Upper lobe of left lung (tissue), 4 donors: ENCODE results near the gene BLTP3A.

Experiments
- POLR2A ChIP-seq, 4 donors: fragments of 450-650 bp; IDR thresholded peaks; one replicate each; pipeline ENCODE4 v1.5.1; 2016 to 2017; ENCODE audit warnings: antibody characterized with exemption in 4 of 4, mild to moderate bottlenecking in 2 of 4
- POLR2AphosphoS5 ChIP-seq, 2 donors: sonication (generic); formaldehyde crosslinking; IDR thresholded peaks; one replicate each; pipeline ENCODE4 v1.5.1; 2017; ENCODE audit warnings: antibody characterized with exemption in 2 of 2
- TF ChIP-seq, protein P1 (sequence below), 6 experiments: fragments of 450-650 bp in 4 of 6; fragments of 200-600 bp in 2 of 6; sonication (generic) in 2 of 6; IDR thresholded peaks; one replicate each; pipeline ENCODE4 v1.5.1; 2016 to 2019; ENCODE audit warnings: antibody characterized with exemption in 6 of 6

DNA sequence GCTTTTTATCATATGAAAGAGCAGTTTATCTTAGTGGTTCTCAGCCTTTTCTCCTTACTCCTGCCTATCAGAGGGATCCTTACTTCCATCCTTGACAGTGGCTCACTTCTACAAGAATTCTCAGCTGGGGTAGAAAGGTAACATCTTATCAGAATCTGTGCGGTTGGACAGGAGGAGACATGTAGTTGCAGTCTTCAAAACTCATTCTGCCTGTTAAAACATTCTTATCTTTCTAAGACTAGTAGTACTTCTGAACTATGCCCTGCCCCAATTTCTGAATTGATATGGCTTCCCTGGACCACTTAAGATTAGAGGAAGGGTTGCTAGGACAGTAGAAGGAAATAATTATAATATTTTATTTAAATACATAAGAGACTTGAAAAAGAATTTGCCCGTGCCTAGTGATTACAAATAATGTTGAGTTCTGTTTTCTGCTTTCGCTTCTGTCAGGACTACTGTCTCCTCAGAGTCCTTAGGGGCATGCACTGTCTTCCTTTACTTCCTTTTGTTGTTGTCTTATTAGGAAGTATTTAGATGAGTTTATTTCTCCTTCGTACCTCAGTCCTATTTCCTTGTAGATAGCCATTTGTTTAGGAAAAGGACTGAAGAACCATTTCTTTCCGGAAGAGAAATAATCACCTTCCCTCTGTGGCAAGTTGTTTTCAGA lies 24.9 kb downstream of the BLTP3A start:
- TF ChIP-seq, protein P1, sequence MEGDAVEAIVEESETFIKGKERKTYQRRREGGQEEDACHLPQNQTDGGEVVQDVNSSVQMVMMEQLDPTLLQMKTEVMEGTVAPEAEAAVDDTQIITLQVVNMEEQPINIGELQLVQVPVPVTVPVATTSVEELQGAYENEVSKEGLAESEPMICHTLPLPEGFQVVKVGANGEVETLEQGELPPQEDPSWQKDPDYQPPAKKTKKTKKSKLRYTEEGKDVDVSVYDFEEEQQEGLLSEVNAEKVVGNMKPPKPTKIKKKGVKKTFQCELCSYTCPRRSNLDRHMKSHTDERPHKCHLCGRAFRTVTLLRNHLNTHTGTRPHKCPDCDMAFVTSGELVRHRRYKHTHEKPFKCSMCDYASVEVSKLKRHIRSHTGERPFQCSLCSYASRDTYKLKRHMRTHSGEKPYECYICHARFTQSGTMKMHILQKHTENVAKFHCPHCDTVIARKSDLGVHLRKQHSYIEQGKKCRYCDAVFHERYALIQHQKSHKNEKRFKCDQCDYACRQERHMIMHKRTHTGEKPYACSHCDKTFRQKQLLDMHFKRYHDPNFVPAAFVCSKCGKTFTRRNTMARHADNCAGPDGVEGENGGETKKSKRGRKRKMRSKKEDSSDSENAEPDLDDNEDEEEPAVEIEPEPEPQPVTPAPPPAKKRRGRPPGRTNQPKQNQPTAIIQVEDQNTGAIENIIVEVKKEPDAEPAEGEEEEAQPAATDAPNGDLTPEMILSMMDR (IDR thresholded peaks at IDR 0.05) = no peak
- TF ChIP-seq POLR2A (IDR thresholded peaks at IDR 0.05) (no peak), POLR2AphosphoS5 (IDR thresholded peaks at IDR 0.05) (no peak)
